Esophagus mucosa (tissue), 1 donor: ENCODE data around the gene FAM161A. TPM values are rescaled to one million over a fixed set of nuclear protein-coding genes. Genes with fewer than 3 reads are reported as not detected.
A peak's percentile ranks its signal among the peaks of the same experiment; 100 is the strongest.
"Not testable (repeated sequence)": the region's sequence is repeated elsewhere in the genome, so short reads cannot be mapped to it uniquely, and the experiment has no call there.

ENCODE experiments used
- ATAC-seq: fragments of 200-7000 bp; cut with Tn5 transposase; one replicate; pipeline ENCODE4 v1.9.1; 2020
- total RNA-seq: library from RNA; stranded (reverse); gene quantifications from one replicate; pipeline ENCODE4 v1.2.4, GENCODE V29; 2023
- donor health status: DM: yes; HTN: yes; CAD: no.

The FAM161A gene
- total RNA-seq, 1 donor from 2014 or later: 1.3 TPM

- no peak for ATAC-seq
Measured at GRCh38 chr2:61841286-61841685, 12.6 kb downstream of the FAM161A start.

- ATAC-seq: peak; percentile 26
Measured at GRCh38 chr2:61834893-61835292, 19.0 kb downstream of the FAM161A start.

- no peak for ATAC-seq
Measured at GRCh38 chr2:61833971-61834370, 19.9 kb downstream of the FAM161A start.

- ATAC-seq: no peak
Measured at GRCh38 chr2:61832183-61832841, 21.5 kb downstream of the FAM161A start.

GRCh38 chr2:61822255-61822654, 31.6 kb downstream of the FAM161A start:
- no peak for ATAC-seq

- no peak for ATAC-seq
Measured at GRCh38 chr2:61816480-61817355, 37.1 kb downstream of the FAM161A start.

GRCh38 chr2:61814539-61815160, 39.2 kb downstream of the FAM161A start:
- ATAC-seq: no peak

- ATAC-seq: not testable (repeated sequence)
Measured at GRCh38 chr2:61813314-61813713, 40.5 kb downstream of the FAM161A start.

- ATAC-seq: no peak
Measured at GRCh38 chr2:61811821-61812220, 42.0 kb downstream of the FAM161A start.

- not testable (repeated sequence) for ATAC-seq
Measured at GRCh38 chr2:61810203-61810602, 43.7 kb downstream of the FAM161A start.

- not testable (repeated sequence) for ATAC-seq
Measured at GRCh38 chr2:61808693-61809092, 45.2 kb downstream of the FAM161A start.

- ATAC-seq: no peak
Measured at GRCh38 chr2:61807036-61807757, 46.7 kb downstream of the FAM161A start.

GRCh38 chr2:61802548-61802947, 51.3 kb downstream of the FAM161A start:
- no peak for ATAC-seq

GRCh38 chr2:61799099-61799498, 54.8 kb downstream of the FAM161A start:
- ATAC-seq: no peak

GRCh38 chr2:61797446-61797845, 56.4 kb downstream of the FAM161A start:
- not testable (repeated sequence) for ATAC-seq

- ATAC-seq: no peak
Measured at GRCh38 chr2:61795408-61795807, 58.5 kb downstream of the FAM161A start.

GRCh38 chr2:61793389-61793836, 60.4 kb downstream of the FAM161A start:
- ATAC-seq: peak; percentile 79

- ATAC-seq: no peak
Measured at GRCh38 chr2:61792355-61792890, 61.4 kb downstream of the FAM161A start.

GRCh38 chr2:61789807-61790602, 63.9 kb downstream of the FAM161A start:
- ATAC-seq: peak; percentile 85

- peak; percentile 52 for ATAC-seq
Measured at GRCh38 chr2:61787941-61788563, 65.8 kb downstream of the FAM161A start.

- no peak for ATAC-seq
Measured at GRCh38 chr2:61786876-61787275, 67.0 kb downstream of the FAM161A start.
